Islet precursor cell (in vitro differentiated cells): ENCODE results near the gene NPHP4.

Experiments used
- DNase-seq: peaks from one replicate; pipeline ENCODE4 v3.0.0-alpha.2; 2018

Gene NPHP4

DNA sequence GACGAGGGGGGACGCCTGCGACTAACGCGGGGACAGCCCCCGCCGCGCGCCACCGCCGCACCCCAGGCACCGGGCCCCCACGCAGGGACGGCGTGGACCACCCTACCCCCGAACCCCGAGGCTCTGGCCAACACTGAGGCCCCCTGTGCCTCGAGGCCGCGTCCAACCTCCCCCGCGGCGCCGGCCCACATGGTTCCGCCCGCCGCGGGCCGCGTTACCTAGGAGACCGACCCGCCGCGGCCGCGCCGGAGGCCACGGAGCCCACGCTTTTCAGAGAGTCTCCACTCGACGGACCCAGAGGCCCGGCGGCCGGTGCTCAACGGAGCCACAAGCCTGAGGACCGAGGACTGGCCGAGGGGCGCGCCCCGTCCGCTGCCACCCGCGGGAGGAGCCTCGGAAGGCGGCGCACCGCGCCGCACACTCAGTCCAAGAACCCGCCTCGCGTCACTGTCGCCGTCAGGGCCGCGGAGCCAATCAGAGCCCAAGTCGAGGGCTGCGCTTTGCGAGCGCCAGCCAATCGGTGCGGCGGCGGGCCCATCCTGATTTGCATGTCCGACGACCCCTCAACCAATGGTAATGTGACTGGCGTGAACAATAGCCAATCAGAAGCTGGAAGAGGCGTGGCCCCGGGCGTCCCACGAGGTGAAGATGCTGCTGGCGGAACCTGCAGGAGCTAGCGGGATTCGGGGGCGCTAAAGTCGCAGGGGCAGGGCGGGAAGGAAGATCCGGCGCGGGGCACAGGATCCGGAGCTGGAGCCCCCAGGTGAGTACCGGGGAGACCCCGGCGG, at the start of gene NPHP4:
Gene NPHP4 (minus strand): TSS at position 400 of the 788 bp plus-strand sequence. CDS start 6,136 bp downstream, outside the sequence.
- peak; percentile 100 for DNase-seq

DNA sequence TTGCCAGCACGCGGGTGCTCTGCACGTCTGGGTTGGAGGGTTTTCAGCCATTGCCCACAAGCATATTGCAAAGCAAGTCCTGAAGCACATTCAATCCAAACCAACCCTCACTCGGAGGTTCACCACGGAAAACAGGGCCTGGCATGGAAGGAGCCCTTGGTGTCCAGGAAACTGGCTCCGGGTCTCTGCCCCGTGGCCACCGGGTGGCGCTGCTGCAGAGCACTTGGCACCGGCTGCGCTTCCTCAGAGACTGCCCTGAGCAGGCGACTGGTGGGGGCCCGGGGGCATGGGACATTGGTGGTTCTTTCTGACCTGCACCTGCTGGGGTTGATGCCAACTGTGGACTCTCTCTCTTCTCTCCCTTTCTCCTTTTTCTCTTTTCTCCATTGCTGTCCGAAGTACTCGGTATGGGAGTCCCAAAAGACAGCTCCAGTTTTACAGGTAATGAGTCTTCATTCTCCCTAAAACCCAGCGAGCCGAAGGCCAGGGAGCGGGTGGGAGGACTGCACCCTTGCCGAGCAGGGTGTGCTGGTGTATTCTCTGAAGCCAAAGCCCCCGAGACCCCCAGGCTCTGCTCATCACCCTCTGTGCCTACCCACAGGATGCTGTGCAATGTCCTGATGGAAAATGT, 49.3 kb upstream of the NPHP4 start:
- peak; percentile 75 for DNase-seq

GRCh38 chr1:6040861-6041415, 48.7 kb upstream of the NPHP4 start:
- no peak for DNase-seq

- no peak for DNase-seq
These were observed 48.2 kb upstream of the NPHP4 start for GRCh38 chr1:6040444-6040843.

GRCh38 chr1:6039031-6039430, 46.8 kb upstream of the NPHP4 start:
- no peak for DNase-seq

- no peak for DNase-seq
These were observed 46.4 kb upstream of the NPHP4 start for GRCh38 chr1:6038603-6039002.

GRCh38 chr1:6037338-6037762, 45.1 kb upstream of the NPHP4 start:
- peak; percentile 65 for DNase-seq

DNA sequence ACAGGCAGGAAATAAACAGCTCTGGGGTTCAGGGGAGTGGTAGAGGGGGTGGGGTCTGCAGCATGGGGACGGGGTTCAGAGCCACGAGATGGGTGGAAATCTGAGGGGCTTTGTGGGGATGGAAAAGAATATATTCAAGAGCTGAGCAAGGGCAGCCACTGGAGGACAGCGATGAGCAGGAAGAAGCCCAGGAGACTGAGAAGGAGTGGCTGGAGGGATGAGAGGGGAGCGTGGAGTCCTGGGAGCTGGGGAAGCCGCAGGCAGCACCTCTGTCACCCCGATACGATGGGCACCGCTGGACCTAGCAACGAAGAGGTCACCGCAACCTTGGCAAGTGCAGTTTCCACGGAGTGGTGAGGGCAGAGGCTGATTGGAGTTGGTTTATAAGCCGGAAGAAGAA, 43.5 kb upstream of the NPHP4 start:
- DNase-seq: no peak

DNA sequence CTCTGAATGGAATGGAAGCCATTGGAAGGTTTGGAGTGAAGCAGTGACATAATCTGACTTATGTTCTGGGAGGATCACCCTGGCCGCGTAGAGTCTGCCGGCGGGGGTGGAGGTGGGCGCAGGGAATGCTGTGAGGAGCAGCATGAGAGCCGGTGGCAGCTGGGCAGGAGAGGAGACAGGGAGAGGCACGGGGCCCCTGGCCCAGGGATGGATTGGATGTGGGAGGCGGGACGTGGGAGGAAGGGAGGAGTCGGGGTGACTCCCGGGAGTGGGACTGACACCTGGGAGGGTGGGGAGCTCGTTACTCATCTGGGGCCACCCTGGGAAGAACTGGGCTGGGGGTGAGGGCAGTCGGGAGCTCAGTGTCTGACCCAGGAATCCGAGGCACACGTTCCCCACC, 43.1 kb upstream of the NPHP4 start:
- no peak for DNase-seq

GRCh38 chr1:6034750-6035096, 42.5 kb upstream of the NPHP4 start:
- no peak for DNase-seq

DNA sequence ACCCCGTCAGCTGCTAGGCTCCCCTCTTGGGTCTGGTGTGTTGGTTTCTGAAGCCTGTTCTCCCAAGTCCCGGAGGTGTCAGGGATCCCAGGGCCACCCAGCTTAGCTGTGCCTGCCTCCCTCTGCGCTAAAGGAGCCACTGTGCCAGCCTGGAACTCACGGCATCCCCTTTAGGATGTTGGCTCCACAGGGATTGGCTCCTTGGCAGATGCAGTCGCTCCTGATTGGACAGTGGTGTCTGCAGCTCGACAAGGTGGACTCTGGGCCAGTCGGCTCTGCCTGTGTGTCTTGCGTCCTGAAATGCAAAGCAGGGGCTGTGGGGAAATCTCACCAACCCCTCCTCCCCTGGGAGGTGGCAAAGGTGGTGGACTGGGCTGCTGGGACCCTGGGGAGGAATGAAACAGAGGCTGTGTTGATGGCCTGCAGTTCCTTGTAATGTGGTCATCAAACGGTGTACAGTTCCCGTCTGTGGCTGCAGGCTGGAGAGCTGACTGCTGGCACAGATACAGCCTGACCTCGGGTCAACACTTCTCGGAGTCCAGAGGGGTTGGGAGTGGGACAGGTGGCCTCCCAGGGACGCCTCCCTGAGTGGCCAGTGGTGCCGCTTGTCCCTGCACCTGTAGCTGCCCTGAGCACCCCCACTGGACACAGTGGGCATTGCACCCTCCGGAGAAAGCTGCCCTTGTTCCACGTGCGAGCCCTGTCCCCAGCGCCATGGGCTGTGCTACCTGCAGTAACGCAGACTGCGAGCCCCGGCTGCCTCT, 41.9 kb upstream of the NPHP4 start:
- DNase-seq: peak; percentile 82

DNA sequence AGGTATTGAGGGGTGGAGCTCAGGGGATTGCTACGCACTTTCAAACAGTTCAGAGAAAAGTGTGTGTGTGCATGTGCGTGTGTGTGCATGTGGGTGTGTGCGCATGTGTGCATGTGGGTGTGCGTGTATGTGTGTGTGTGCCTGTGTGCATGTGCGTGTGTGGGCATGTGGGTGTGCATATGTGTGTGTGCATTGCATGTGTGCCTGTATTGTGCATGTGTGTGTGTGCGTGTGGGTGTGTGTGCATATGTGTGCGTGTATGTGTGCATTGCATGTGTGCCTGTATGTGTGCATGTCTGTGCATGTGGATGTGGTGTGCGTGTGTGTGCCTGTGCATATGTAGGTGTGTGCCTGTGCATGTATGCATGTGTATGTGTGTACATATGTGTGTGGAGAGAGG, 40.9 kb upstream of the NPHP4 start:
- DNase-seq: no peak

DNA sequence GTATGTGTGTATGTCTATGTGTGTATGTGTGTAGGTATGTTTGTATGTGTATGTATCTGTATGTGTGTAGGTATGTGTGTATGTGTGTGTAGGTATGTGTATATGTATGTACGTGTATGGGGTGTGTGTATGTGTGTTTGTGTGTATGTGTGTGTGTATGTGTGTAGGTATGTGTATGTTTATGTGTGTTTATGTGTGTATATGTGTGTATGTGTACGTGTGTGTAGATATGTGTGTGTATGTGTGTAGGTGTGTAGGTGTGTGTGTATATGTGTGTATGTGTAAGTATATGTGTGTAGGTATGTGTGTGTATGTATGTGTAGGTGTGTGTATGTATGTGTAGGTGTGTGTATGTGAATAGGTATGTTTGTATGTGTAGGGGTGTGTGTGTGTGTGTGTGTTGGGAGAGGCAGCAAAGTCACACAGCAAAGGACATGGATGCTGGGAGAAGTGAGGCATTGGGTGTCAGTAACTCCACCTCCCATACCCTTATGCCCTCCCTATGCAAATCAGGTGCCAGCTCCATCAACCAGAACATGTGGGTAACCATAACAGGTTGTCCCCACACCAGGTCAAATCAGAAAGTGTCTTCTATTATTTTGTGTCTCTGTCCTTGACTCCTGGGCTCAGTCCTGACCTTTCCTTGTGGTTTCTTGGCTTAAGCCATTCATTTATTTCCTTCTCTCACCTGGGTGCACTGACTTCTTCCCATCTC, 38.5 kb upstream of the NPHP4 start:
- no peak for DNase-seq

GRCh38 chr1:6030132-6030531, 37.9 kb upstream of the NPHP4 start:
- no peak for DNase-seq

GRCh38 chr1:6029351-6029750, 37.1 kb upstream of the NPHP4 start:
- no peak for DNase-seq

DNA sequence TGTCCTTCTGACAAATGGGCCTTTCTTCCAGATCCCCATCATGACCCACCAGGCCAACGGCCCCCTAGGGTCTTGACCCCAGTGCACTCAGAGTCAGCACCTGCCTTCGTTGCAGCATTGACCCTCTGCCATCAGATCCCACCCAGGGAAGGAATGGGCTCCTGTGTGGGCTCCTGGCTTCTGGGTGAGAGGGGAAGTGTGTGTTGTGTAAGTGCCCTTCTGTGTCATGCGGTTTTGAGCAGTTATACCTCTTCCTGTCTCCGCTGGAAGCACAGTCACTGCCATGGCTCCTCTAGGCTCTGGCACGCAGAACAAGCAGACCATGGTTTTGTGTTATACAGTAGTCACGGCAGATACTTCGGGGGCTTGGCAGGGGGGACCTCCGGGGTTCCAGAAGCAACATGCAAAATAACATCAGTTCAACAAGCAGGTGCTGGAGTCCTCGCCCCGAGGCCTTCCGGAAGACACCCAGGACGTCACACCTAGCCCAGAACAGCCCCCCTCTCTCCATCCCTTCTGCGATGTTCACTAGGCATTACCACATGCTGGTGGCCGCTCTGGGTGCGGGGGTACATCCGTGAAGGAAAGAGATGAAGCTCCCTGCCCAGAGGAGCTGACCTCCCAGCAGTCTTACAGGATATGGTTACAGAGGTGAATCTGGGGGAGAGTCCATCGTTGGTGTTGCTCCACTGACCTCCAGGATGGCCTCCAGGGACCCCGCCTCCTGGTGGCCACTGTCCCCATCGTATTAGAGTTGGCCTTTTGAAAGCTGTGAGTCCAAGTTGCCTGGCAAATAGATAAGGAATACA, 36.0 kb upstream of the NPHP4 start:
- no peak for DNase-seq

DNA sequence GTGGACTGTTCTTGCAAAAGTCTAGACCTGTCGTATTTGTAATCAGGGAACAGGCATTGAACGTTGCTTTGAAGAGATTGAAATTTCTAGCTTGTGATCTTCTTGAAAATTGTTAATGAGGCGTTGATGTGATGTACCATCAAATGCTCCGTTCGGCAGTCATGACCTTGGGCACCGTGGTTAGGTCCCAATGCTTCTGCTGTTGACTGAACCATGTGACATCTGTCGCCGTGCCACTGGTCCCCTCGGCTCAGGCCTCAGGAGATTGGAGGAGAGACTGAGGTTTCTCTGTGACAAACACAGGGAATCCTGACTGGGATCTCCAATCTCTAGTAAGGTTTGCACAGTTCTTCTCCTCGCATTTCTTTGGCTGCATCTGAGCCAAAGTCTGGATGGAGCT, 35.4 kb upstream of the NPHP4 start:
- no peak for DNase-seq

GRCh38 chr1:6026095-6026809, 34.0 kb upstream of the NPHP4 start:
- DNase-seq: peak; percentile 92

- no peak for DNase-seq
These were observed 33.3 kb upstream of the NPHP4 start for GRCh38 chr1:6025269-6026094.

DNA sequence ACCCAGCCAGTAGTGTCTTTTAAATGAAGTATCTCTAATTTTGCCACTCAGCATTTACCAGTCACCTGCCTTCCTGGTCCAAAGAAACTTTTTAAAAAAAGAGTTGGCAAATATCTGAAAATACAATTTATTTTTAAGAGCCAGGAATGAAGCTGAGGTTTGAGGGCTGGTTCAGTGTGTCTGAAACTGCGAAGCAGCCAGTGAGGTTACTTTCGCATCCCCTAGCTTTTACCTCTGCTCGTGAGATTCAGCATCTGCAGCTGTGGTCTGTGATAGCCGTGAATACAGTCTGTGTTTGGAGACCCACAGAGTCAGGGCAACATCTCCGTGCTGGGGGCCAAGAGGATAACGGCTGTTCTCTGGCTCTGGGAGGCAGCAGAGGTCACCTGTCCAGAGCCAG, 32.2 kb upstream of the NPHP4 start:
- DNase-seq: no peak
